ENCODE results near the gene IGFALS.

Gene IGFALS

GRCh38 chr16:1787056-1787321 is 6.5 kb downstream of the IGFALS start:
- H3K4me1 Mint-ChIP-seq: peaks cover 15% of the 10 kb centered on the region
- no peak for DNase-seq (ENCODE audit: low spot score in 2 of 2)
- peaks cover 33% of the 10 kb centered on the region for H3K36me3 Mint-ChIP-seq
- no peak overlapping the region for H3K4me3 Mint-ChIP-seq
- no peak for ATAC-seq
- H3K9me3 Mint-ChIP-seq: no peaks in the 10 kb centered on the region
- no peak overlapping the region for H3K27ac Mint-ChIP-seq

DNA sequence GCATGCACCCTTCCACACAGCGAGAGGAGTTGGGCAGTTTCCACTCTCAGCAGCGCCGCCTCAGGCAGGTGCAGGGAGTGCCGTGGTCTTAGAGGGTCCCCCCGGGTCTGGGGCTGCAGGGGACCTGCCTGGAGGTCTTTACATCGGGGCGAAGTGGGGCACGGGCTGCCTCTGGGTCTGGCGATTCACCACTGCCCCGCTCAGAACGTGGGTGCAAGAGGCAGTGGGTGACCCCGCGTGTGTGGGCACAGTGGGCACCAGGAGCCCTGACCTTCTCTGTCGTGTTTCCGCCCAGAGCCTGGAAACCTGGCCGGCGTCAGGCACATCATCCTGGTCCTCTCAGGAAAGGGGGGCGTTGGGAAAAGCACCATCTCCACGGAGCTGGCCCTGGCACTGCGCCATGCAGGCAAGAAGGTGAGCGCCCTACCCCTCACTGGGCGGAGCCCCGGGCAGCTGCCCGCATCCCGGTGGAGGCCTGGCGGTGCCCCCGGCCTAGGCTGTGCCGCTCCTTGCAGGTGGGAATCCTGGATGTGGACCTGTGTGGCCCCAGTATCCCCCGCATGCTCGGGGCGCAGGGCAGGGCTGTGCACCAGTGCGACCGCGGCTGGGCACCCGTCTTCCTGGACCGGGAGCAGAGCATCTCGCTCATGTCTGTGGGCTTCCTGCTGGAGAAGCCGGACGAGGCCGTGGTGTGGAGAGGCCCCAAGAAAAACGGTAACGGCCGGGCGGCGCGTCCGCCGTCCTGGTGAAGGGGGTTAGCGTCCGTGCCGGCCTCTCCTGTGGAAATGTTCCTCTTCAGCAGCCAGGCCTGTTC is 7.1 kb downstream of the IGFALS start:
- Mint-ChIP-seq H3K36me3 (peaks cover 39% of the 10 kb centered on the region), H3K9me3 (no peaks in the 10 kb centered on the region), H3K27ac (no peak overlapping the region), H3K4me3 (no peak overlapping the region), H3K4me1 (peaks cover 20% of the 10 kb centered on the region)
- ATAC-seq: no peak
- DNase-seq (ENCODE audit: low spot score in 2 of 2): no peak

DNA sequence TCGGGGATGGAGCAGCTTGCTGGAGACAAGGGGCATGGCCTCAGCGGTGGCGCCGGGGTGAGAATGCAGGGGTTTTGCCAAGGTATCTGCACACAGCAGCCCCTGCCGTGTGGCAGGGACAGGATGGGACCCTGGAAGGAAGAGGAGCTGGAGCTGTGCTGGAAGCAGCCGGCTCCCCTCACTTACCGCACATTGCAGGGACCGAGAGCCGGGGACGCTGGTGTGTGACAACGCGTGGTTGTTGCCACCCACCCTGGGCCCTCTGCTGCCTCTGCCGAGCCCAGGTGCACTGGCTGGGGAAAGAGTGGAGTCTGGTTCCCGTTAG is 7.7 kb downstream of the IGFALS start:
- H3K4me3 Mint-ChIP-seq: no peak overlapping the region
- DNase-seq (ENCODE audit: low spot score in 2 of 2) (peak in 1 of 2 donors; percentile 47), ATAC-seq (no peak)
- H3K36me3 Mint-ChIP-seq: peaks cover 44% of the 10 kb centered on the region
- H3K4me1 Mint-ChIP-seq: peaks cover 26% of the 10 kb centered on the region
- no peaks in the 10 kb centered on the region for H3K9me3 Mint-ChIP-seq
- no peak overlapping the region for H3K27ac Mint-ChIP-seq

GRCh38 chr16:1784977-1785845 is 8.3 kb downstream of the IGFALS start:
- Mint-ChIP-seq H3K9me3 (no peaks in the 10 kb centered on the region), H3K27ac (peak overlapping the region; percentile 10), H3K36me3 (peaks cover 46% of the 10 kb centered on the region), H3K4me3 (peak overlapping the region; percentile 38), H3K4me1 (peaks cover 26% of the 10 kb centered on the region)
- ATAC-seq (no peak), DNase-seq (ENCODE audit: low spot score in 2 of 2) (no peak)

DNA sequence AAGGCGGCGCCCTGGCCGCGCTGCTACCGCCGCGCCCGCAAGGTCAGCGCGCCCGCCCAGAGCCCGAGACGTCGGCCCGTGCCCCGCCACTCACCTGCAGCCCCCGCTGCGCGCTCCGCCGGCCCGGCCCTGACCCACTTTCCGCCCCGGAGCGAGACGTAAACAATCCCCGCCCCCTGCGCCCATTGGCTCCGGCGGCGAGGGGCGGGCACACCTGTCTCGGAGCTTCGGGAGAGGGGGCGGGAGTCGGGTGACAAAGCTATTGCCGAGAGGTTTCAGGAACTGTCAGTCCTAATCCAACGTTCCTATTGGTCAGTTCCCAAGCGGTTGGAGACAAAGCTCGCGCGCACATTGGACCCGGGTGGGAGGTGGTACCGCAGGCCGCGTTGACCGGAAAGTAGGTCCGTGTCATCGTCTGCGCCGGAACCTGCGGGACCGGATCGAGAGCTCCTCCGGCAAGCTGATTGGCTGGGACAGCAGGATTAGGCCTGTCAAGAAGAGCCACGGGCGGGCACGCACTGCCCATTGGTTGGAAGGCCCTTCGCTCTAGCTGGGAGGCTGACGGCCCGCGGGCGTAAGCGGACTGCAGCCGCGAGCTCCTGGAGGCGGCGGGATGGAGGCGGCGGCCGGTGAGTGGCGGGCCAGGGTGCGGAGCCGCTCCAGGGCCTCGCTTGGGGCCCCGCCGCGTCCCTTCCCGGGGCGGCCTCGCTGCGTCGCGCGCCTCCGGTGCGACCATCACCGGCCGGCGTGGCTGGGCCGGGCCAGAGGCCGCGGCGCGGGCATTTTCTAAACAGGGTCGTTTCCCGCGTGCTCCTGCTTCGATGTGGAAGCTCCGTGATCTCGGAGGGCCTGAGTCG is 10.9 kb downstream of the IGFALS start, which contains the start of the genes NUBP2 and SPSB3:
TSS of gene NUBP2 (plus strand) at position 553 of the 857 bp plus-strand sequence. CDS start at position 614, 61 bp downstream.
TSS of gene SPSB3 (minus strand) at position 164 of the 857 bp plus-strand sequence. CDS start 1,088 bp downstream, outside the sequence.
- Mint-ChIP-seq H3K4me1 (peaks cover 25% of the 10 kb centered on the region), H3K27ac (peak within 1 kb of the TSS; percentile 90), H3K4me3 (peak within 1 kb of the TSS; percentile 79), H3K36me3 (peaks cover 45% of the 10 kb centered on the region), H3K9me3 (no peaks in the 10 kb centered on the region)
- DNase-seq (ENCODE audit: low spot score in 2 of 2) (peak; percentile 82 to 98), ATAC-seq (peak; percentile 93)

DNA sequence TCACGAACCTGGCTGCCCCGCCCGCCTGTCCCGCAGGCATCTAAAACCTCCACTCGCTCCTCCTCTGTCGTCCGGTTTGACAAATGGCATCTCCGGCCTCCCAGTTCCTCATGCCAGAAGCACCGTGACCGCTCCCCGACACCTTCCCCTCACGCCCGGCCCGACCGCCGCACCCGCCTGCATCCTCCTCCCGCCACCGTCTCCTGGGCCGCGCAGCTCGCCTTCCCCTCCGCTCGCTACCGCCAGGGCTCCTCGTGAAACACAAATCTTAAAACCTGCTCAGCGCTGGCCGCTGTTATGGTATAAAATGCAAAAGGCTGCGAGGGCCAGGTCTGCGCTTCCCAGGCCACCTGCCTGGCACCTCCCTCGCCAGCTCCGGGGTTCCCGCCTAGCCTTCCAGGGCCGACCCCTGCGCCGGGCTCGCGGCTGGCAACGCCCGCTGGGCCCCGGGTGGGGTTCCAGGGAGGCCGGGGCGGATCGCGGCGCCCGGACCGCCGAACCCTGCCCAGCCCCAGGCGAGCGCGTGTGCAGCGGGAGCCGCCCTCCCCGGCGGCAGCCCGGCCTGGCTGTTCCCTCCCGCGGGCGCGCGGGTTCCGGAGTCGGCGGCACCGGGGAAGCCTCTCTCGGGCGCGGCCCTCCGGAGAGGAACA is 11.6 kb downstream of the IGFALS start:
- Mint-ChIP-seq H3K36me3 (peaks cover 45% of the 10 kb centered on the region), H3K9me3 (no peaks in the 10 kb centered on the region), H3K4me1 (peaks cover 25% of the 10 kb centered on the region), H3K27ac (peak overlapping the region; percentile 90), H3K4me3 (peak overlapping the region; percentile 79)
- ATAC-seq (peak; percentile 1), DNase-seq (ENCODE audit: low spot score in 2 of 2) (no peak)

DNA sequence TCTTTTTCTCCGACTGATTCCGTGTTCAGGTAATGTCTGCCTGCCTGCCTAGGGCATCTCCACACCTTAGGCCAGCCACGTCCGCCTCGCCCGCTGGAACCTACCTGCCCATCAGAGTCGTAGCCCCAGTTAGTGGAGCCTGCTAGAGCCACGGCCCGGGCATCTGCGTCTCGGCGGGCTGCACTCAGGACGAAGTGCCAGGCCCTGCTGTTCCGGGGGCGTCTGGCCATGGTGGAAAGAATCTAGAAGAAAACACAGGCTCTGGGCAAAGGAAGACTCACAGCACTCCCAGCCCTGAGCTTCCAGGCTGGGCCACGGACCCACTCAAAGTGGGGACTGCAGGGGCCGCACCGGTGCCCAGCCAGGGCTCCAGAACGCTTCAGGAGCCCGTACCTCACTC is 12.3 kb downstream of the IGFALS start:
- H3K4me1 Mint-ChIP-seq: peaks cover 25% of the 10 kb centered on the region
- DNase-seq (ENCODE audit: low spot score in 2 of 2): no peak
- peak overlapping the region; percentile 90 for H3K27ac Mint-ChIP-seq
- H3K9me3 Mint-ChIP-seq: no peaks in the 10 kb centered on the region
- peaks cover 50% of the 10 kb centered on the region for H3K36me3 Mint-ChIP-seq
- ATAC-seq: no peak
- peak overlapping the region; percentile 79 for H3K4me3 Mint-ChIP-seq

GRCh38 chr16:1780677-1781072 is 12.8 kb downstream of the IGFALS start:
- Mint-ChIP-seq H3K9me3 (no peaks in the 10 kb centered on the region), H3K4me3 (peak overlapping the region; percentile 79), H3K27ac (no peak overlapping the region), H3K36me3 (peaks cover 50% of the 10 kb centered on the region), H3K4me1 (peaks cover 25% of the 10 kb centered on the region)
- no peak for DNase-seq (ENCODE audit: low spot score in 2 of 2)
- ATAC-seq: no peak

DNA sequence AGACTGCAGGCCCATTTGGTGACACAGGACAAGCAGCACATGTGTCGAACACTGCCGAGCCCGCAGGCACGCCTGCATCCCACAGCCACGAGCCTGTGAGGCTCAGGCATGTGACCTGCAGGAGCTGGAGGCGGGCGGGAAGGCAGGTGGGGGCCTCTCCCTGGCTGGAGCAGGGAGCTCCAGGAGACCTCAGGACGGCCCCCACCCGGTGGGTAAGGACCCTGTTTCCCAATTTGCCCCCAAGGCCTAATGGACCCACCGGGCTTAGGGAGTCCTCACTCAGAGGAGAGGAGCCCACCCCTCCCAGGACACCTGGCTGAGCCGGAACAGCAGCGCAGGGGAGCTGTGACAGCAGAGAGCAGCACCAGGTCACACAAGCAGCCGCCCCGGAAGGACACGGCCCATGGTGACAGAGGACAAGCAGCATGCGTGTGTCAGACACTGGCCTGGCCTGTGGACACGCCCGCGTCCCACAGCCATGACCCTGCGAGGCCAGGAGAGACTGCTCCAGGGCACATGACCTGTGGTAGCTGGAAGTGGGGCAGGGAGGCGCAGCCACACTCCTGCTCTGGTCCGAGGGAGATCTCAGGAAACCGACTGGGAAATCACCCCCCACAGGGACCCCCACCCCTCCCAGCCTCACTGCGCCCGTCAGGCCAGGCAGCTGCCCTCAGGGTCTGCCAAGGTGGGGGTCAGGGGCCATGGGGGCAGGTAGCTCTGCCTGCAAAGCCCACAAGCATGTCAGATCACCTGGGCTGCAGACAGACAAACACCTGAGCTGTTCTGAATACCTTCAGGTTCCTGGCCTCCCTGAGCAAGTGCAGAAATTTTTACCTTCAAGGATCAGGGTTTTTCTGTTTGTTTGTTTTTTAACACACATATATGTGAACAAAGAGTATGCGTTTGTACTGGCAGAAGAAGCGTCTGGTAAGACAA is 13.5 kb downstream of the IGFALS start:
- DNase-seq (ENCODE audit: low spot score in 2 of 2) (no peak), ATAC-seq (no peak)
- peak overlapping the region; percentile 23 for H3K27ac Mint-ChIP-seq
- peaks cover 19% of the 10 kb centered on the region for H3K4me1 Mint-ChIP-seq
- H3K36me3 Mint-ChIP-seq: peaks cover 44% of the 10 kb centered on the region
- peak overlapping the region; percentile 79 for H3K4me3 Mint-ChIP-seq
- no peaks in the 10 kb centered on the region for H3K9me3 Mint-ChIP-seq

DNA sequence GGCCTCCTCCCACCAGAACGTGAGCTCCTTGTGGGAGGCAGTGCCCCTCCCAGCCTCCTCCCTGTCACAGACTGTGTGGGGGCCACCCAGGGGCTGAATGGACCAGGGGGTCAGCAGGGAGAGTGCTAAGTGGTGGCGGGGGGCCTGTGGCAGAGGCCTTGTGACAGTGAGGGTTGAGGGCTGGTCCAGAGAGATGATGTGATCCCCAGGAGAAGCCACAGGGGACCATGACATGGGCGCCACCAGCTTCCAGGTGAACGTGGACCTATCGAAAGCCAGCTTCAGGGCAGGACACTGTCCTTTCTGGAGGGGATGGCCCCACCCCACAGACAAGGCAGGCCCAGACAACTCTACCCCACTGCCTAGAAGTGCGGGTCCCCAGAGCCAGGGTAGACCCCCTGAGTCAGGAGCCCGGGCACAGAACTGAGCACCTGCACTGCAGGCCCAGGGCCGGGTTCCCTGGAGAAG is 14.2 kb downstream of the IGFALS start:
- no peak overlapping the region for H3K4me3 Mint-ChIP-seq
- peak overlapping the region; percentile 23 for H3K27ac Mint-ChIP-seq
- peaks cover 17% of the 10 kb centered on the region for H3K4me1 Mint-ChIP-seq
- no peaks in the 10 kb centered on the region for H3K9me3 Mint-ChIP-seq
- no peak for ATAC-seq
- no peak for DNase-seq (ENCODE audit: low spot score in 2 of 2)
- H3K36me3 Mint-ChIP-seq: peaks cover 41% of the 10 kb centered on the region

DNA sequence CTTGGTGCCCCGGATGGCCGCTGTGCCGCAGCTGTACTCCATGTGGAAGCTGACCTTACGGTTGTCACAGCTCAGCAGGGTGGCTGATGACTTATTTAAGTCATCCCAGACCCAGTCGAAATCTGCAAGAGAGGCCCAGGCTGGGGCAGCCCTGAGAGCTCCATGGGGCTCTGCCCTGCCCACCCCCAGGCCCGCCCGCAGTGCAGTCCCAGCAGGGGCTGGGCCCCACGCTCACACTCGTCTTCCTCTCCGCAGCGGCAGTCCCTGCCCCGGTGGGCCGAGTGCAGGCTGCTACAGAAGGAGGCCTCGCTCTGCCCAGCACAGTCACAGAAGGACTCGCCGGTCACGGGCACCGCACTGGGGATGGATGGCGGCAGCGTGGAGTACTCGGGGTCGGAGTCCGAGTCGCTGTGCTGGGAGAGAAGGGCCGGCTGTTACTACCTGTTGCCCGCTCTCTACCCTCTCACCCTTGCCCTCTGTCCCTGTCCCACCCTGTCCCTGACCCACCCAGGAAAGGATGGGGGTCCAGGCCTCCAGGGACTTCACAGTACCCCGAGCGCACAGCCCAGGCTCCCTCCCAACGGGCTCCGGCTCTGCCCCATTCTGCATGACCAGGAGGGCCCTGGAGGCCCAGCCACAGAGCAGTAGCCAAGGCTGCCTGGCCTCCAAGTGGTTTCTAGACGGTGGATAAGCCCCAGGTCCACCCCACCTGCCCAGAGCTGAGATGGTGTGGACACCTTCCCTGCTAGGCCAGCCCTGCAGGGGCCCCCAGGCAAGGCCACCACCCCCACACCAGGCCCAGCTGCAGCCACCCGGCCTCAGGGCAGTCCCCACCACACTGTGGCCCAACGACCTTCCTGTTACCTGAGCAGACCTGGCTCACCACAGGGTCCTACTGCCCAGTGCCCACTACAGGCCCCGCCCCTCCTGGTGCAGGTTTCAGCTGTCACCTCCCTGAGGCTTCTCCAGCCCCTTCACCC is 15.0 kb downstream of the IGFALS start:
- H3K36me3 Mint-ChIP-seq: peaks cover 41% of the 10 kb centered on the region
- H3K4me3 Mint-ChIP-seq: no peak overlapping the region
- H3K4me1 Mint-ChIP-seq: peaks cover 17% of the 10 kb centered on the region
- no peaks in the 10 kb centered on the region for H3K9me3 Mint-ChIP-seq
- H3K27ac Mint-ChIP-seq: peak overlapping the region; percentile 23
- DNase-seq (ENCODE audit: low spot score in 2 of 2) (no peak), ATAC-seq (no peak)

- DNase-seq (ENCODE audit: low spot score in 2 of 2): no peak
- H3K27ac Mint-ChIP-seq: no peak overlapping the region
- H3K9me3 Mint-ChIP-seq: no peaks in the 10 kb centered on the region
- H3K4me1 Mint-ChIP-seq: peaks cover 17% of the 10 kb centered on the region
- H3K36me3 Mint-ChIP-seq: peaks cover 45% of the 10 kb centered on the region
- no peak overlapping the region for H3K4me3 Mint-ChIP-seq
- no peak for ATAC-seq
Observed at GRCh38 chr16:1777375-1778199, 15.9 kb downstream of the IGFALS start.

Measured in stimulated activated effector memory CD8-positive, alpha-beta T cell treated with anti-CD3 and anti-CD28 coated beads, Interleukin-12 subunit alpha, Interleukin-12 subunit beta, amount 100 ng/mL, for 72 hours (primary cell).